SK-N-SH (cell line): ENCODE data around the gene DBP.

Experiments used
- EP300 ChIP-seq, 2 experiments: IDR thresholded peaks; 2 replicates each; pipeline versions ENCODE4 v1.4.0 to v1.6.1; 2012; ENCODE audit warnings: borderline replicate concordance in 1 of 2, low read depth in 1 of 2, low read length in 1 of 2
- EZH2phosphoT487 ChIP-seq: fragments of 200-600 bp; sonication (generic); IDR thresholded peaks from 2 replicates; pipeline ENCODE4 v1.6.1; 2017; ENCODE audit warnings: low read depth, mixed run types, mild to moderate bottlenecking, antibody characterized with exemption, moderate library complexity, borderline replicate concordance
- TF ChIP-seq, protein P1 (sequence below): fragments of 200-600 bp; sonication (generic); IDR thresholded peaks from 2 replicates; pipeline ENCODE4 v1.6.1; 2017; ENCODE audit warnings: antibody characterized with exemption, mild to moderate bottlenecking, moderate library complexity

- TF ChIP-seq EP300 (IDR thresholded peaks at IDR 0.05; ENCODE audit: borderline replicate concordance in 1 of 2, low read depth in 1 of 2, low read length in 1 of 2) (no peak), EZH2phosphoT487 (no peak)
- TF ChIP-seq, protein P1, sequence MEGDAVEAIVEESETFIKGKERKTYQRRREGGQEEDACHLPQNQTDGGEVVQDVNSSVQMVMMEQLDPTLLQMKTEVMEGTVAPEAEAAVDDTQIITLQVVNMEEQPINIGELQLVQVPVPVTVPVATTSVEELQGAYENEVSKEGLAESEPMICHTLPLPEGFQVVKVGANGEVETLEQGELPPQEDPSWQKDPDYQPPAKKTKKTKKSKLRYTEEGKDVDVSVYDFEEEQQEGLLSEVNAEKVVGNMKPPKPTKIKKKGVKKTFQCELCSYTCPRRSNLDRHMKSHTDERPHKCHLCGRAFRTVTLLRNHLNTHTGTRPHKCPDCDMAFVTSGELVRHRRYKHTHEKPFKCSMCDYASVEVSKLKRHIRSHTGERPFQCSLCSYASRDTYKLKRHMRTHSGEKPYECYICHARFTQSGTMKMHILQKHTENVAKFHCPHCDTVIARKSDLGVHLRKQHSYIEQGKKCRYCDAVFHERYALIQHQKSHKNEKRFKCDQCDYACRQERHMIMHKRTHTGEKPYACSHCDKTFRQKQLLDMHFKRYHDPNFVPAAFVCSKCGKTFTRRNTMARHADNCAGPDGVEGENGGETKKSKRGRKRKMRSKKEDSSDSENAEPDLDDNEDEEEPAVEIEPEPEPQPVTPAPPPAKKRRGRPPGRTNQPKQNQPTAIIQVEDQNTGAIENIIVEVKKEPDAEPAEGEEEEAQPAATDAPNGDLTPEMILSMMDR, result no peak
Measured at GRCh38 chr19:48674216-48674809, 37.1 kb upstream of the DBP start.
